HG03442 (cell line): ENCODE data around the gene ELP4.
"Not testable (repeated sequence)": the region's sequence is repeated elsewhere in the genome, so short reads cannot be mapped to it uniquely, and the experiment has no call there.

Source experiments
- ATAC-seq: cut with Tn5 transposase; IDR thresholded peaks from one replicate; pipeline ENCODE4 v1.9.1; 2021; ENCODE audit warnings: mild to moderate bottlenecking, moderate library complexity; ENCODE audit not compliant: unreplicated experiment

ELP4 gene

GRCh38 chr11:31641477-31642062 is 132.0 kb downstream of the ELP4 start:
- no peak for ATAC-seq

GRCh38 chr11:31643857-31644256 is 134.3 kb downstream of the ELP4 start:
- no peak for ATAC-seq

GRCh38 chr11:31645747-31646146 is 136.2 kb downstream of the ELP4 start:
- ATAC-seq = no peak

- no peak for ATAC-seq
Observed at GRCh38 chr11:31646216-31646615, 136.6 kb downstream of the ELP4 start.

GRCh38 chr11:31649129-31649966 is 139.8 kb downstream of the ELP4 start:
- no peak for ATAC-seq

GRCh38 chr11:31651208-31651607 is 141.6 kb downstream of the ELP4 start:
- peak; percentile 25 for ATAC-seq

GRCh38 chr11:31651822-31652221 is 142.3 kb downstream of the ELP4 start:
- peak; percentile 64 for ATAC-seq

- peak; percentile 65 for ATAC-seq
Observed at GRCh38 chr11:31652528-31652927, 143.0 kb downstream of the ELP4 start.

GRCh38 chr11:31655483-31655882 is 145.9 kb downstream of the ELP4 start:
- no peak for ATAC-seq

GRCh38 chr11:31656051-31656450 is 146.5 kb downstream of the ELP4 start:
- ATAC-seq = no peak

- ATAC-seq = no peak
Observed at GRCh38 chr11:31657091-31657490, 147.5 kb downstream of the ELP4 start.

- no peak for ATAC-seq
Observed at GRCh38 chr11:31664129-31664528, 154.6 kb downstream of the ELP4 start.

- no peak for ATAC-seq
Observed at GRCh38 chr11:31664954-31665353, 155.4 kb downstream of the ELP4 start.

GRCh38 chr11:31671681-31672080 is 162.1 kb downstream of the ELP4 start:
- ATAC-seq = no peak

GRCh38 chr11:31673108-31673507 is 163.5 kb downstream of the ELP4 start:
- not testable (repeated sequence) for ATAC-seq

- ATAC-seq = no peak
Observed at GRCh38 chr11:31676280-31676982, 166.9 kb downstream of the ELP4 start.

GRCh38 chr11:31680770-31681169 is 171.2 kb downstream of the ELP4 start:
- ATAC-seq = no peak

- no peak for ATAC-seq
Observed at GRCh38 chr11:31687256-31687655, 177.7 kb downstream of the ELP4 start.

- no peak for ATAC-seq
Observed at GRCh38 chr11:31687861-31688260, 178.3 kb downstream of the ELP4 start.

GRCh38 chr11:31689559-31689958 is 180.0 kb downstream of the ELP4 start:
- no peak for ATAC-seq

- ATAC-seq = no peak
Observed at GRCh38 chr11:31690041-31690440, 180.5 kb downstream of the ELP4 start.

- no peak for ATAC-seq
Observed at GRCh38 chr11:31690516-31690915, 180.9 kb downstream of the ELP4 start.
